BE2C (cell line): ENCODE measurements around the gene GMPS.
"Not testable (repeated sequence)": the region's sequence is repeated elsewhere in the genome, so short reads cannot be mapped to it uniquely, and the experiment has no call there.

Source experiments
- DNase-seq: peaks from one replicate; pipeline ENCODE4 v3.0.0-alpha.2; 2020
- H3K27me3 ChIP-seq: fragments of 250-450 bp; sonication (Bioruptor Pico); 2 replicates; pipeline ENCODE4 v1.5.1; 2020; ENCODE audit warnings: mild to moderate bottlenecking
- H3K36me3 ChIP-seq: fragments of 250-450 bp; sonication (Bioruptor Pico); 2 replicates; pipeline ENCODE4 v1.5.1; 2020; ENCODE audit warnings: mild to moderate bottlenecking
- H3K4me1 ChIP-seq: fragments of 250-450 bp; sonication (Bioruptor Pico); 2 replicates; pipeline ENCODE4 v1.5.1; 2020
- H3K4me3 ChIP-seq: 2 replicates; pipeline ENCODE4 v1.5.1; 2011; ENCODE audit warnings: low read depth, low read length
- H3K9me3 ChIP-seq: fragments of 250-450 bp; sonication (Bioruptor Pico); 2 replicates; pipeline ENCODE4 v1.5.1; 2020
- CTCF ChIP-seq: IDR thresholded peaks from 2 replicates; pipeline ENCODE4 v1.5.1; 2012; ENCODE audit warnings: mild to moderate bottlenecking, low read depth, low read length

Gene GMPS

GRCh38 chr3:155852341-155852740 lies 18.1 kb upstream of the GMPS start:
- no peak for TF ChIP-seq CTCF
- Histone ChIP-seq H3K36me3 (no peaks in the 10 kb centered on the region; the same call in 1 of the 2 replicates), H3K27me3 (no peaks in the 10 kb centered on the region), H3K9me3 (no peaks in the 10 kb centered on the region), H3K4me1 (peaks cover 4% of the 10 kb centered on the region; the same call in 1 of the 2 replicates), H3K4me3 (peak overlapping the region; percentile 97)
- DNase-seq: no peak

- H3K4me1 ChIP-seq: peaks cover 4% of the 10 kb centered on the region; the same call in 1 of the 2 replicates
- peak; percentile 13; the same call in 1 of the 2 replicates for TF ChIP-seq CTCF
- peak; percentile 41 for DNase-seq
Observed at GRCh38 chr3:155853214-155854140, 17.0 kb upstream of the GMPS start.

GRCh38 chr3:155854141-155854940 lies 16.1 kb upstream of the GMPS start, which contains the start of gene SLC33A1:
Gene SLC33A1 (minus strand): TSS chr3:155854427. CDS start chr3:155853997, 430 bp downstream.
- no peak for TF ChIP-seq CTCF
- no peaks in the 10 kb centered on the region for H3K27me3 ChIP-seq

More at GRCh38 chr3:155853214-155854140, 17.0 kb upstream of the GMPS start:
- Histone ChIP-seq H3K9me3 (no peaks in the 10 kb centered on the region), H3K4me3 (peak overlapping the region; percentile 97), H3K27me3 (no peaks in the 10 kb centered on the region), H3K36me3 (no peaks in the 10 kb centered on the region)

GRCh38 chr3:155859859-155860258 lies 10.6 kb upstream of the GMPS start:
- H3K9me3 ChIP-seq: no peaks in the 10 kb centered on the region; the same call in 1 of the 2 replicates
- H3K36me3 ChIP-seq: no peaks in the 10 kb centered on the region
- no peaks in the 10 kb centered on the region for H3K27me3 ChIP-seq
- no peak for DNase-seq
- peak; percentile 41 for TF ChIP-seq CTCF
- no peak overlapping the region for H3K4me3 ChIP-seq
- no peaks in the 10 kb centered on the region for H3K4me1 ChIP-seq

More at GRCh38 chr3:155854141-155854940, 16.1 kb upstream of the GMPS start, which contains the start of gene SLC33A1:
- peak within 1 kb of the TSS; percentile 97 for H3K4me3 ChIP-seq
- peaks cover 4% of the 10 kb centered on the region; the same call in 1 of the 2 replicates for H3K4me1 ChIP-seq
- DNase-seq: peak; percentile 98
- H3K9me3 ChIP-seq: no peaks in the 10 kb centered on the region
- no peaks in the 10 kb centered on the region for H3K36me3 ChIP-seq

GRCh38 chr3:155860424-155860823 lies 10.0 kb upstream of the GMPS start:
- H3K27me3 ChIP-seq, H3K4me1 ChIP-seq, DNase-seq: not testable (repeated sequence)

GRCh38 chr3:155861476-155862183 lies 8.8 kb upstream of the GMPS start:
- H3K9me3 ChIP-seq: no peaks in the 10 kb centered on the region; the same call in 1 of the 2 replicates
- no peak for DNase-seq
- no peaks in the 10 kb centered on the region for H3K36me3 ChIP-seq
- TF ChIP-seq CTCF: no peak
- H3K27me3 ChIP-seq: no peaks in the 10 kb centered on the region
- no peaks in the 10 kb centered on the region for H3K4me1 ChIP-seq
- H3K4me3 ChIP-seq: no peak overlapping the region

More at GRCh38 chr3:155860424-155860823, 10.0 kb upstream of the GMPS start:
- H3K9me3 ChIP-seq, H3K36me3 ChIP-seq, H3K4me3 ChIP-seq: not testable (repeated sequence)

- H3K27me3 ChIP-seq, H3K4me1 ChIP-seq, H3K4me3 ChIP-seq, H3K36me3 ChIP-seq, H3K9me3 ChIP-seq, DNase-seq: not testable (repeated sequence)
Observed at GRCh38 chr3:155862290-155862982, 8.0 kb upstream of the GMPS start.
